Left ventricle myocardium inferior (tissue), 1 donor: ENCODE data around the gene KRTAP12-4. TPM values are rescaled to one million over a fixed set of nuclear protein-coding genes. Genes with fewer than 3 reads are reported as not detected.
A peak's percentile ranks its signal among the peaks of the same experiment; 100 is the strongest.
"Not testable (repeated sequence)": the region's sequence is repeated elsewhere in the genome, so short reads cannot be mapped to it uniquely, and the experiment has no call there.

Experiments
- DNase-seq: peaks from one replicate; pipeline ENCODE4 v3.0.0-alpha.2; 2020
- H3K27ac ChIP-seq: fragments of 200-600 bp; replicated peaks from 2 replicates; pipeline ENCODE4 v1.8.0; 2021
- H3K27me3 ChIP-seq: fragments of 200-600 bp; 2 replicates; pipeline ENCODE4 v1.8.0; 2021; ENCODE audit warnings: low read depth
- H3K36me3 ChIP-seq: fragments of 200-600 bp; 2 replicates; pipeline ENCODE4 v1.8.0; 2021
- H3K4me1 ChIP-seq: fragments of 200-600 bp; 2 replicates; pipeline ENCODE4 v1.8.0; 2021
- H3K4me3 ChIP-seq: fragments of 200-600 bp; 2 replicates; pipeline ENCODE4 v1.8.0; 2021; ENCODE audit warnings: mild to moderate bottlenecking, moderate library complexity
- H3K9me3 ChIP-seq: fragments of 200-600 bp; replicated peaks from 2 replicates; pipeline ENCODE4 v1.8.0; 2021
- CTCF ChIP-seq: fragments of 200-600 bp; IDR thresholded peaks from 2 replicates; pipeline ENCODE4 v1.8.0; 2021; ENCODE audit warnings: antibody characterized with exemption, mild to moderate bottlenecking, borderline replicate concordance
- intact Hi-C: fragments of 100-400 bp; cut with micrococcal nuclease; formaldehyde crosslinking; loops from one replicate; pipeline ENCODE4 v1.11.0; 2022
- total RNA-seq: library from RNA; stranded (reverse); fragmentation: NEBNext Ultra II Directional; extraction: Animal tissue kit (Norgen Biotek cat#: 25700); gene quantifications from one replicate; pipeline ENCODE4 v1.2.1, GENCODE V29; 2021
- donor health status: DM: no; HTN: yes; CAD: no; lungs with severe emphysema.

KRTAP12-4 gene
- total RNA-seq, 1 donor from 2014 or later, result not detected

- Histone ChIP-seq H3K36me3 (no peaks in the 10 kb centered on the region), H3K27me3 (peaks cover 32% of the 10 kb centered on the region), H3K4me1 (peaks cover 6% of the 10 kb centered on the region), H3K27ac (no peak overlapping the region), H3K9me3 (peaks cover 38% of the 10 kb centered on the region), H3K4me3 (no peak overlapping the region)
- intact Hi-C loops, result no loop called here
- no peak for TF ChIP-seq CTCF
- DNase-seq, result no peak
Measured at GRCh38 chr21:44632067-44632466, 22.4 kb downstream of the KRTAP12-4 start.

- peaks cover 17% of the 10 kb centered on the region for H3K4me1 ChIP-seq
- no peak overlapping the region for H3K4me3 ChIP-seq
- no peak for TF ChIP-seq CTCF
- peaks cover 29% of the 10 kb centered on the region for H3K27me3 ChIP-seq
- peaks cover 38% of the 10 kb centered on the region for H3K9me3 ChIP-seq
- no peak for DNase-seq
- H3K36me3 ChIP-seq, result no peaks in the 10 kb centered on the region
- intact Hi-C loops, result no loop called here
- no peak overlapping the region for H3K27ac ChIP-seq
Measured at GRCh38 chr21:44630440-44630839, 24.0 kb downstream of the KRTAP12-4 start.

- Histone ChIP-seq H3K4me1 (peaks cover 17% of the 10 kb centered on the region), H3K4me3 (no peak overlapping the region), H3K27ac (no peak overlapping the region), H3K27me3 (peaks cover 29% of the 10 kb centered on the region), H3K9me3 (peaks cover 52% of the 10 kb centered on the region), H3K36me3 (no peaks in the 10 kb centered on the region)
- DNase-seq, result no peak
- no peak for TF ChIP-seq CTCF
- intact Hi-C loops, result no loop called here
Measured at GRCh38 chr21:44628707-44629391, 25.6 kb downstream of the KRTAP12-4 start.

GRCh38 chr21:44627831-44628233 is 26.6 kb downstream of the KRTAP12-4 start:
- H3K4me3 ChIP-seq, H3K36me3 ChIP-seq, intact Hi-C loops, H3K27ac ChIP-seq, DNase-seq: not testable (repeated sequence)
- peaks cover 56% of the 10 kb centered on the region for H3K9me3 ChIP-seq
- H3K4me1 ChIP-seq, result peaks cover 17% of the 10 kb centered on the region
- H3K27me3 ChIP-seq, result peaks cover 29% of the 10 kb centered on the region

GRCh38 chr21:44627181-44627822 is 27.2 kb downstream of the KRTAP12-4 start:
- intact Hi-C loops, H3K36me3 ChIP-seq, H3K27ac ChIP-seq, H3K4me3 ChIP-seq, DNase-seq: not testable (repeated sequence)
- peaks cover 52% of the 10 kb centered on the region for H3K9me3 ChIP-seq
- H3K27me3 ChIP-seq, result peaks cover 29% of the 10 kb centered on the region
- H3K4me1 ChIP-seq, result peaks cover 17% of the 10 kb centered on the region

- H3K27ac ChIP-seq, result peak within 1 kb of the TSS; percentile 42
- intact Hi-C loops, result no loop called here
- no peak for TF ChIP-seq CTCF
Measured at GRCh38 chr21:44626673-44627143, 27.8 kb downstream of the KRTAP12-4 start, which contains the start of gene KRTAP10-9. TSS of gene KRTAP10-9 (plus strand) at chr21:44627093. CDS start at chr21:44627172, 79 bp downstream.

More at GRCh38 chr21:44626673-44627143, 27.8 kb downstream of the KRTAP12-4 start, which contains the start of gene KRTAP10-9:
- no peak within 1 kb of the TSS for H3K4me3 ChIP-seq
- H3K9me3 ChIP-seq, result peaks cover 46% of the 10 kb centered on the region
- DNase-seq, result no peak
- H3K4me1 ChIP-seq, result peaks cover 17% of the 10 kb centered on the region
- H3K27me3 ChIP-seq, result peaks cover 29% of the 10 kb centered on the region
- H3K36me3 ChIP-seq, result no peaks in the 10 kb centered on the region
